HCT116 (cell line): Measurements from ENCODE around the gene MTIF3.

ENCODE experiments used
- CEBPB ChIP-seq: IDR thresholded peaks from 2 replicates; pipeline ENCODE4 v1.6.1; 2012; ENCODE audit warnings: low read depth
- EZH2 ChIP-seq: fragments of 200-600 bp; sonication (generic); IDR thresholded peaks from 2 replicates; pipeline ENCODE4 v1.6.1; 2017; ENCODE audit warnings: antibody characterized with exemption, mixed run types
- EZH2phosphoT487 ChIP-seq: fragments of 200-600 bp; IDR thresholded peaks from 2 replicates; pipeline ENCODE4 v1.6.1; 2018; ENCODE audit warnings: antibody characterized with exemption, borderline replicate concordance
- MAX ChIP-seq: IDR thresholded peaks from 2 replicates; pipeline ENCODE4 v1.6.1; 2012
- POLR2A ChIP-seq: IDR thresholded peaks from 2 replicates; pipeline ENCODE4 v1.7.0; 2011; ENCODE audit warnings: borderline replicate concordance; ENCODE audit not compliant: insufficient read depth, insufficient read length; ENCODE audit errors: extremely low read depth
- POLR2AphosphoS5 ChIP-seq: IDR thresholded peaks from 2 replicates; pipeline ENCODE4 v1.6.1; 2011; ENCODE audit warnings: mild to moderate bottlenecking, low read depth, low read length, moderate library complexity
- REST ChIP-seq: IDR thresholded peaks from 2 replicates; pipeline ENCODE4 v1.6.1; 2012; ENCODE audit warnings: low read depth
- TCF7L2 ChIP-seq: IDR thresholded peaks from 2 replicates; pipeline ENCODE4 v1.7.0; 2011; ENCODE audit warnings: borderline replicate concordance, inconsistent platforms; ENCODE audit not compliant: insufficient read depth, insufficient read length; ENCODE audit errors: extremely low read depth
- ZFX ChIP-seq: fragments of 450-650 bp; IDR thresholded peaks from 2 replicates; pipeline ENCODE4 v1.6.1; 2017
- TF ChIP-seq, protein P1 (sequence below), 3 experiments: fragments of 200-600 bp in 1 of 3; sonication (generic) in 1 of 3; IDR thresholded peaks in 2 of 3; conservative IDR thresholded peaks in 1 of 3; 2 replicates each; pipeline ENCODE4 v1.5.1; 2012 to 2017; ENCODE audit warnings: low read depth in 2 of 3, low read length in 2 of 3, antibody characterized with exemption in 1 of 3, borderline replicate concordance in 1 of 3, control low read depth in 1 of 3, mild to moderate bottlenecking in 1 of 3, mixed read lengths in 1 of 3, mixed run types in 1 of 3, moderate library complexity in 1 of 3; ENCODE audit not compliant: insufficient read depth in 1 of 3
- TF ChIP-seq, protein P2 (sequence below): IDR thresholded peaks from 2 replicates; pipeline ENCODE4 v1.6.1; 2012

GRCh38 chr13:27463500-27463899, 13.1 kb upstream of the MTIF3 start:
- TF ChIP-seq, protein P1, sequence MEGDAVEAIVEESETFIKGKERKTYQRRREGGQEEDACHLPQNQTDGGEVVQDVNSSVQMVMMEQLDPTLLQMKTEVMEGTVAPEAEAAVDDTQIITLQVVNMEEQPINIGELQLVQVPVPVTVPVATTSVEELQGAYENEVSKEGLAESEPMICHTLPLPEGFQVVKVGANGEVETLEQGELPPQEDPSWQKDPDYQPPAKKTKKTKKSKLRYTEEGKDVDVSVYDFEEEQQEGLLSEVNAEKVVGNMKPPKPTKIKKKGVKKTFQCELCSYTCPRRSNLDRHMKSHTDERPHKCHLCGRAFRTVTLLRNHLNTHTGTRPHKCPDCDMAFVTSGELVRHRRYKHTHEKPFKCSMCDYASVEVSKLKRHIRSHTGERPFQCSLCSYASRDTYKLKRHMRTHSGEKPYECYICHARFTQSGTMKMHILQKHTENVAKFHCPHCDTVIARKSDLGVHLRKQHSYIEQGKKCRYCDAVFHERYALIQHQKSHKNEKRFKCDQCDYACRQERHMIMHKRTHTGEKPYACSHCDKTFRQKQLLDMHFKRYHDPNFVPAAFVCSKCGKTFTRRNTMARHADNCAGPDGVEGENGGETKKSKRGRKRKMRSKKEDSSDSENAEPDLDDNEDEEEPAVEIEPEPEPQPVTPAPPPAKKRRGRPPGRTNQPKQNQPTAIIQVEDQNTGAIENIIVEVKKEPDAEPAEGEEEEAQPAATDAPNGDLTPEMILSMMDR (IDR thresholded peaks at IDR 0.05 in 2 of 3, conservative IDR thresholded peaks at IDR 0.05 in 1 of 3; ENCODE audit: borderline replicate concordance in 1 of 3, insufficient read depth in 1 of 3, low read depth in 2 of 3, low read length in 2 of 3): no peak
- TF ChIP-seq MAX (no peak), POLR2A (no peak), POLR2AphosphoS5 (no peak), EZH2phosphoT487 (no peak), EZH2 (no peak), ZFX (no peak), REST (no peak), CEBPB (no peak), TCF7L2 (no peak)
- TF ChIP-seq, protein P2, sequence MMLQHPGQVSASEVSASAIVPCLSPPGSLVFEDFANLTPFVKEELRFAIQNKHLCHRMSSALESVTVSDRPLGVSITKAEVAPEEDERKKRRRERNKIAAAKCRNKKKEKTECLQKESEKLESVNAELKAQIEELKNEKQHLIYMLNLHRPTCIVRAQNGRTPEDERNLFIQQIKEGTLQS: no peak
